Gastrocnemius medialis (tissue), 4 donors: ENCODE results near the gene PBX2.
"Not testable (repeated sequence)": the region's sequence is repeated elsewhere in the genome, so short reads cannot be mapped to it uniquely, and the experiment has no call there.

Experiments
- CTCF ChIP-seq, 5 experiments: fragments of 450-650 bp in 3 of 5; fragments of 200-600 bp in 2 of 5; sonication (generic) in 2 of 5; IDR thresholded peaks in 4 of 5; conservative IDR thresholded peaks in 1 of 5; 1 replicate in 4 of 5; 2 replicates in 1 of 5; pipeline ENCODE4 v1.5.1; 2016 to 2019; ENCODE audit warnings: antibody characterized with exemption in 5 of 5, mild to moderate bottlenecking in 3 of 5, moderate library complexity in 3 of 5
- POLR2A ChIP-seq, 2 donors: fragments of 450-650 bp; IDR thresholded peaks; one replicate each; pipeline ENCODE4 v1.6.1; 2017; ENCODE audit warnings: antibody characterized with exemption in 2 of 2, mild to moderate bottlenecking in 2 of 2, moderate library complexity in 2 of 2

- TF ChIP-seq CTCF (IDR thresholded peaks at IDR 0.05 in 4 of 5, conservative IDR thresholded peaks at IDR 0.05 in 1 of 5); POLR2A (IDR thresholded peaks at IDR 0.05): not testable (repeated sequence)
Observed at GRCh38 chr6:32144238-32144637, 45.8 kb downstream of the PBX2 start.
